GM18505 (cell line): Measurements from ENCODE around the gene CHRNB4.

Experiments
- ATAC-seq: cut with Tn5 transposase; IDR thresholded peaks from one replicate; pipeline ENCODE4 v1.9.1; 2021; ENCODE audit not compliant: unreplicated experiment
- POLR2A ChIP-seq: IDR thresholded peaks from 4 replicates; pipeline ENCODE4 v1.6.1; 2011; ENCODE audit warnings: borderline replicate concordance; ENCODE audit not compliant: insufficient read depth, insufficient read length; ENCODE audit errors: extremely low read depth

Gene CHRNB4

GRCh38 chr15:78675617-78676360 lies 34.8 kb upstream of the CHRNB4 start:
- ATAC-seq: no peak
- no peak for TF ChIP-seq POLR2A

- ATAC-seq: no peak
- no peak for TF ChIP-seq POLR2A
Observed at GRCh38 chr15:78675206-78675605, 34.2 kb upstream of the CHRNB4 start.

DNA sequence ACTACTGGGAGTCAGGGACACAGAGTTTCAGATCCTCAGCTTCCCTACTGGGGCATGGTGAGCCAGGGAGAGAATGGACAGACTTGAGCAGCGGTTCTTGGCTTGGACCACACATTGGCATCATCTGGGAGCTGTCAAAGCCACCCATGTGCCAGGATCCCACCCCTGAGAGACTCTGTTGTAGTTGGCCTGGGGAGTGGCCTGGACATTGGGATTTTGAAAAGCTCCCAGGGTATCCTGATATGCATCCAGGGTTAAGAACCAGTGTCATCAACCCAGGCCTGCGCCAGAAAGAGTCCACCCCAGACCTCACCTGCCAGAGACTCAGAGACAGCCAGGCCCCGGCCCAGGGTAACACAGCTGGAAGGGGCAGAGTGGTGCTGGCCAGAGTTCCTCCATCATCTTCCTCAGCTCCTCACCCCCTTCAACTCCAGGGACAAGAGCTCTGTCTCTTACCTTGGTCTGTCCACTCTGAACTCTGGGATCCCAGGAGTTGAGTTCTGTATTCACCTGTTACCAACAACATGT lies 33.0 kb upstream of the CHRNB4 start:
- TF ChIP-seq POLR2A: no peak
- no peak for ATAC-seq

GRCh38 chr15:78673476-78673875 lies 32.5 kb upstream of the CHRNB4 start:
- no peak for ATAC-seq
- no peak for TF ChIP-seq POLR2A

GRCh38 chr15:78672285-78673014 lies 31.4 kb upstream of the CHRNB4 start:
- no peak for ATAC-seq
- no peak for TF ChIP-seq POLR2A

DNA sequence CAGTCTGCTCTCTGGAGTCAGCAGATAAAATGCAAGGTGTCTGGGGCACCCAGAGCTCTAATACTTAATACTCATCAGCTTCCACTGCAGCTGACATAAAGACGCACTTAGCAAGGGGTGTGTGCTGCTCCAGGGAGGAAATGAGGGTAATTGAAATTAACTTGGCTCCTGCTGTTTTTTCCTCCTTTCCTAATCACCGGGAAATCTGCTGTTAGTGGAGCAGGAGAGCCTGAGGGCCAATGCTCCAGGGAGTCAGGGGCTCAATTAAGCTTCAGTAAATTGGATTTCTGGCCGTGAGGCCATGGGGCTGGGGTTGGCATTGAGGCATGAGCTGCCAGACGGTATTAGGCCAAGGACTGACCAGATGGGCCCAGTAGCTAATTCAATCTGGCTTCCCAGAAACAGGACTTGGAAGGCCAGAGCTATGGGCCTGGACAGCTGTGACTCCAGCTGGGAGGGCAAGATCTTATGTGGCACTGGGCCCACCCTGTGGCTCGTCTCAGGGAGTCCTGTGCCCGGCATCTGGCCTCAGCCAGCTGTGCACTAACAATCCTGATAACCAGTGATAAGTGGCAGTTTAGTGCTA lies 30.7 kb upstream of the CHRNB4 start:
- no peak for ATAC-seq
- TF ChIP-seq POLR2A: no peak

DNA sequence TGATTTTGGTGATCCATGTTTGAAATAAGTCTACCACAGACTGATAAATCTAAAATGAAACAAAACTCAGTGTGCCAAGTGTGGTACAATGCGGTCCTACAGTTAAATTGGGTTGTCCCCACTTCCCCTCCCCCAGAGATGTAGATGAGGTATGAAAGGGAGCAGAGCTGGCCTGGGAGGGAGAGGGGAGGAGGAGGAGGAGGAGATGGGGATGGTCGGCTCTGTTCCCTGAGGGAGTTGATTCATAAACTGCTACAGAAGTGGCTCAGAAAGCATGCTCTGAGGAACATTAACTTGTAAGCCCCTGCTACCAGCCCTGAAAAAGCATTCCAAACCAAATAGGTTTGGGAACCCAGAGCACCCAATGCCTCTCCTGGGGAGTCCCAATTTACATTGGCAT lies 28.0 kb upstream of the CHRNB4 start:
- TF ChIP-seq POLR2A: no peak

GRCh38 chr15:78667578-78668236 lies 26.7 kb upstream of the CHRNB4 start:
- TF ChIP-seq POLR2A: no peak
- no peak for ATAC-seq

More for the DNA sequence above, 28.0 kb upstream of the CHRNB4 start:
- no peak for ATAC-seq

DNA sequence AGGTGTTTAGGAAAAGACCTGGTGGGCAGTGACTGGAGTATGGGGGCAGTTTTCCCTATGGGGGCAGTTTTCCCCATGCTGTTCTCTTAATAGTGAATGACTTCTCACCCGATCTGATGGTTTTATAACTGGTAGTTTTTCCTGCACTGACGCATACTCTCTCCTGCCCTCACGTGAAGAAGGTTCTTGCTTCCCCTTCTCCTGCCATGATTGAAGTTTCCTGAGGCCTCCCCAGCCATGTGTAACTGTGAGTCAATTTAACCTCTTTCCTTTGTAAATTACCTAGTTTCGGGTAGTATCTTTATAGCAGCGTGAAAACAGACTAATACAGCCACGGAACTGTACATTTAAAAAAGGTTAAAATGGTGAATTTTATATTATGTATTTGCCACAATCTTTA lies 25.0 kb upstream of the CHRNB4 start:
- ATAC-seq: no peak
- TF ChIP-seq POLR2A: no peak

- ATAC-seq: no peak
- no peak for TF ChIP-seq POLR2A
Observed at GRCh38 chr15:78663703-78664102, 22.7 kb upstream of the CHRNB4 start.

DNA sequence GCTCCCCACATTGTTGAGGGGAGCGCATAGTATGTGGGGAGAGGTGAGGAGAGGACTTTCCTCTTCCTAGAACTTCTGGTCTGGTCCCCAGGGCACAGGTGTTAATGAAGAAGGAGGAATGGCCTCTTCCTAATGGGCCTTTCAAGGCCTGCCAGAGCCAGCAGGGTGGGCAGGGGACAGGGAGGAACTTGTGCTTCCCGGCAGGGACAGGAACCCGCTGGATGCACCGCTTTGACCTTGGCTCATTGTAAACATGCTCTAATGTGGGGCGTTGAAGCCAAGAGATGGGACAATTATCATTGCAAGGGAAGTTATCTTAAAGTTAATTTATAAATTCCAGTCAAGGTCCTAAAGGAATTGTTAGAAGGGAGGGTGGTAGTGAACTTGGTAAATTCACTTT lies 21.0 kb upstream of the CHRNB4 start:
- ATAC-seq: no peak
- no peak for TF ChIP-seq POLR2A

- TF ChIP-seq POLR2A: no peak
- no peak for ATAC-seq
Observed at GRCh38 chr15:78661001-78661400, 20.0 kb upstream of the CHRNB4 start.

- ATAC-seq: no peak
- no peak for TF ChIP-seq POLR2A
Observed at GRCh38 chr15:78660584-78660983, 19.6 kb upstream of the CHRNB4 start.
